Measurements from ENCODE around the gene ADAMTS17.

DNA sequence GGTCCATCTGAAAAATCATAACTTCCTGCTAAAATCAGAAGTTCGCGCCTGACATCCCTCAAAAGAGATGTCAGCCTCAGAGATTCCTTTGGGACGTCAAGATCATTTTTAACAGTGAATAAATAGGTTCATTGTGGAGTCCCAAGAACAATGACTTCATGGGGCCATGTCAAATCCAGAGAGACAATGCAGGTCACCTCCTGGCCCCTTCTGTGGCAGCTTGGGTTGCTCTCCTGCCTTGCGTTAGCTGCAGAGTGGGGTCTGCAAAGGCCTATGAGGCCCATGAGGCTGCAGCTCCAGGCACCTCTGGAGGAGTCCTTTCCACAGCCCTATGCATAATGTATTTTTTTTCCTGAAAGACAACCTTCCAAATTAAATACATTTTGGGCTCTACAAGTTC is 282.3 kb downstream of the ADAMTS17 start:
- TF ChIP-seq, protein P1, sequence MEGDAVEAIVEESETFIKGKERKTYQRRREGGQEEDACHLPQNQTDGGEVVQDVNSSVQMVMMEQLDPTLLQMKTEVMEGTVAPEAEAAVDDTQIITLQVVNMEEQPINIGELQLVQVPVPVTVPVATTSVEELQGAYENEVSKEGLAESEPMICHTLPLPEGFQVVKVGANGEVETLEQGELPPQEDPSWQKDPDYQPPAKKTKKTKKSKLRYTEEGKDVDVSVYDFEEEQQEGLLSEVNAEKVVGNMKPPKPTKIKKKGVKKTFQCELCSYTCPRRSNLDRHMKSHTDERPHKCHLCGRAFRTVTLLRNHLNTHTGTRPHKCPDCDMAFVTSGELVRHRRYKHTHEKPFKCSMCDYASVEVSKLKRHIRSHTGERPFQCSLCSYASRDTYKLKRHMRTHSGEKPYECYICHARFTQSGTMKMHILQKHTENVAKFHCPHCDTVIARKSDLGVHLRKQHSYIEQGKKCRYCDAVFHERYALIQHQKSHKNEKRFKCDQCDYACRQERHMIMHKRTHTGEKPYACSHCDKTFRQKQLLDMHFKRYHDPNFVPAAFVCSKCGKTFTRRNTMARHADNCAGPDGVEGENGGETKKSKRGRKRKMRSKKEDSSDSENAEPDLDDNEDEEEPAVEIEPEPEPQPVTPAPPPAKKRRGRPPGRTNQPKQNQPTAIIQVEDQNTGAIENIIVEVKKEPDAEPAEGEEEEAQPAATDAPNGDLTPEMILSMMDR (IDR thresholded peaks at IDR 0.05; ENCODE audit: low read depth, low read length), result no peak
- TF ChIP-seq EZH2phosphoT487 (IDR thresholded peaks at IDR 0.05; ENCODE audit: low read depth), result no peak

Data from OCI-LY3 (cell line).